Measurements from ENCODE around the gene BICRA. TPM values are rescaled to one million over a fixed set of nuclear protein-coding genes. Genes with fewer than 3 reads are reported as not detected.

Gene BICRA
- total and polyA plus RNA-seq, 7 donors: 3.1 to 22.4 (median 9.9) TPM

- H3K4me1 ChIP-seq: peaks cover 11% of the 10 kb centered on the region
- H3K36me3 ChIP-seq (ENCODE audit: insufficient read depth in 1 of 2, low read depth in 1 of 2): peaks cover 0 to 7% of the 10 kb centered on the region in 2 donors
- H3K27ac ChIP-seq: peak overlapping the region; percentile 1
- intact Hi-C loops (cut with DNase I): no loop called here
- H3K4me3 ChIP-seq: no peak overlapping the region
- no peak for TF ChIP-seq CTCF (IDR thresholded peaks at IDR 0.05)
- no peaks in the 10 kb centered on the region for H3K9me3 ChIP-seq
- no peak for ATAC-seq
- H3K27me3 ChIP-seq (ENCODE audit: insufficient read depth in 3 of 3, low read length in 2 of 3): no peaks in the 10 kb centered on the region
- DNase-seq: peak in 1 of 2 donors; percentile 20
- 81 to 98% (median 95%) methylated on average over 7 of the region's 7 CpGs for WGBS, 3 donors
Measured at GRCh38 chr19:47650700-47651099, 41.8 kb downstream of the BICRA start.

- intact Hi-C loops (cut with DNase I): no loop called here
- no peak for ATAC-seq
- H3K27ac ChIP-seq: peak overlapping the region; percentile 1
- DNase-seq: peak in 1 of 2 donors; percentile 24
- WGBS, 3 donors: 94 to 95% (median 94%) methylated on average over 12 of the region's 12 CpGs
- peaks cover 11% of the 10 kb centered on the region for H3K4me1 ChIP-seq
- no peak for TF ChIP-seq CTCF (IDR thresholded peaks at IDR 0.05)
- peaks cover 0 to 5% of the 10 kb centered on the region in 2 donors for H3K36me3 ChIP-seq (ENCODE audit: insufficient read depth in 1 of 2, low read depth in 1 of 2)
- no peaks in the 10 kb centered on the region for H3K9me3 ChIP-seq
- no peak overlapping the region for H3K4me3 ChIP-seq
- no peaks in the 10 kb centered on the region for H3K27me3 ChIP-seq (ENCODE audit: insufficient read depth in 3 of 3, low read length in 2 of 3)
Measured at GRCh38 chr19:47651132-47651531, 42.2 kb downstream of the BICRA start.

GRCh38 chr19:47651691-47652090, 42.8 kb downstream of the BICRA start:
- H3K27ac ChIP-seq: peak overlapping the region; percentile 1
- no peaks in the 10 kb centered on the region for H3K27me3 ChIP-seq (ENCODE audit: insufficient read depth in 3 of 3, low read length in 2 of 3)
- no peaks in the 10 kb centered on the region for H3K9me3 ChIP-seq
- peaks cover 11% of the 10 kb centered on the region for H3K4me1 ChIP-seq
- 53 to 79% (median 67%) methylated on average over 9 of the region's 9 CpGs for WGBS, 3 donors
- no peaks in the 10 kb centered on the region for H3K36me3 ChIP-seq (ENCODE audit: insufficient read depth in 1 of 2, low read depth in 1 of 2)
- intact Hi-C loops (cut with DNase I): no loop called here
- ATAC-seq (no peak), DNase-seq (peak in 1 of 2 donors; percentile 39)
- TF ChIP-seq CTCF (IDR thresholded peaks at IDR 0.05): no peak
- no peak overlapping the region for H3K4me3 ChIP-seq

GRCh38 chr19:47652285-47652684, 43.4 kb downstream of the BICRA start:
- Histone ChIP-seq H3K27ac (no peak overlapping the region), H3K9me3 (no peaks in the 10 kb centered on the region), H3K4me1 (peaks cover 11% of the 10 kb centered on the region), H3K27me3 (ENCODE audit: insufficient read depth in 3 of 3, low read length in 2 of 3) (no peaks in the 10 kb centered on the region), H3K36me3 (ENCODE audit: insufficient read depth in 1 of 2, low read depth in 1 of 2) (no peaks in the 10 kb centered on the region), H3K4me3 (no peak overlapping the region)
- intact Hi-C loops (cut with DNase I): no loop called here
- ATAC-seq: no peak
- no peak for TF ChIP-seq CTCF (IDR thresholded peaks at IDR 0.05)
- WGBS, 3 donors: 31 to 56% (median 34%) methylated on average over 3 of the region's 3 CpGs
- DNase-seq: peak in 1 of 2 donors; percentile 35

DNA sequence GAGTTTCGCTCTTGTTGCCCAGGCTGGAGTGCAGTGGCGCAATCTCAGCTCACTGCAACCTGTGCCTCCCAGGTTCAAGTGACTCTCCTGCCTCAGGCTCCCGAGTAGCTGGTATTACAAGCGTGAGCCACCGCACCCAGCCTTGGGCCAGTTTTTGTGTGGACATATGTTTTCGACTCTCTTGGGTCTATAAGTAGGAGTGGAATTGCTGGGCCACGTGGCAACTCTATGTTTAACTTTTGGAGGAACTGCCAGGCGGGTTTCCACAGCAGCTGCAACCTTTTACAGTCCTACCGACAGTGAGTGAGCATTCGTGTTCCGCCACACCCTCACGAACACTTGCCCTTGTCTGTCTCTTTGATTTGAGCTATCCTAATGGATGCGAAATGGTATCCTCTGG, 44.9 kb downstream of the BICRA start:
- no peaks in the 10 kb centered on the region for H3K36me3 ChIP-seq (ENCODE audit: insufficient read depth in 1 of 2, low read depth in 1 of 2)
- H3K27ac ChIP-seq: peak overlapping the region; percentile 42

More for the DNA sequence above, 44.9 kb downstream of the BICRA start:
- intact Hi-C loops (cut with DNase I): no loop called here
- Histone ChIP-seq H3K27me3 (ENCODE audit: insufficient read depth in 3 of 3, low read length in 2 of 3) (no peaks in the 10 kb centered on the region), H3K4me1 (peaks cover 19% of the 10 kb centered on the region), H3K9me3 (no peaks in the 10 kb centered on the region), H3K4me3 (no peak overlapping the region)
- WGBS, 3 donors: 57 to 76% (median 66%) methylated on average over 13 of the region's 13 CpGs
- no peak for TF ChIP-seq CTCF (IDR thresholded peaks at IDR 0.05)
- ATAC-seq (peak; percentile 45 to 81 (median 61)), DNase-seq (peak in 1 of 2 donors; percentile 77)
